HL-60 (cell line): Measurements from ENCODE around the gene KLHL25.

Experiments used
- DNase-seq, 2 experiments: peaks; one replicate each; pipeline ENCODE4 v3.0.0-alpha.2; 2010 to 2020; ENCODE audit warnings: low read depth in 1 of 2, low spot score in 1 of 2
- H3K27ac ChIP-seq: fragments of 250-450 bp; sonication (Bioruptor Pico); replicated peaks from 2 replicates; pipeline ENCODE4 v1.5.1; 2020; ENCODE audit warnings: mild to moderate bottlenecking, moderate library complexity
- H3K27me3 ChIP-seq: fragments of 250-450 bp; sonication (Bioruptor Pico); 2 replicates; pipeline ENCODE4 v1.5.1; 2021; ENCODE audit warnings: mild to moderate bottlenecking, moderate library complexity; ENCODE audit not compliant: insufficient read depth, poor library complexity, severe bottlenecking
- H3K4me3 ChIP-seq: replicated peaks from 2 replicates; pipeline ENCODE4 v1.5.1; 2011; ENCODE audit warnings: mild to moderate bottlenecking, control low read depth, low read length; ENCODE audit not compliant: insufficient read depth
- CTCF ChIP-seq: IDR thresholded peaks from one replicate; pipeline ENCODE4 v1.5.1; 2011; ENCODE audit warnings: low read length, control low read depth, inconsistent platforms; ENCODE audit not compliant: insufficient read depth
- GABPA ChIP-seq: IDR thresholded peaks from 2 replicates; pipeline ENCODE4 v1.6.1; 2012; ENCODE audit warnings: low read depth
- POLR2AphosphoS5 ChIP-seq: IDR thresholded peaks from 2 replicates; pipeline ENCODE4 v1.6.1; 2012; ENCODE audit warnings: low read depth
- SPI1 ChIP-seq: IDR thresholded peaks from 2 replicates; pipeline ENCODE4 v1.6.1; 2012; ENCODE audit warnings: low read depth, mild to moderate bottlenecking, borderline replicate concordance
- TF ChIP-seq, protein P1 (sequence below): IDR thresholded peaks from 2 replicates; pipeline ENCODE4 v1.6.1; 2012; ENCODE audit warnings: low read depth; ENCODE audit not compliant: insufficient replicate concordance

KLHL25 gene

DNA sequence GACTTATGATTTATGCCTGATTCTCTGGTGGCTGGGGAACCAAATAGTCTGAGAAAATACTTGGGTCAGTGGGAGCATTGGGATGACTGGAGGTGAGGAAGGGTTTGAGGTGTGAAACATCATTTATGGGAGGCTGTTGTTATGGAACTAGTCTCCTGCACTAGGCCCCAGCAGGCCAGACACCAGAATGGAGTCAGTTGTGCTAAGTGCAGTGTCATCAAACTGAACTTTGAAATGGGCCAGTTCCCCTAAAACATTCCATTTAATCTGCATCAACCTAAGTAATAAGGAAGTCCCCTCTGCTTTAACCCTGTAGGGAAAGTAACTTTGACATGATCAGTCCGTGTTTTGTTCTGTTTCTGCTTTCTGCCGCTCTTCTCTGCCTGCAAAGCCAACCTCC lies 44.9 kb upstream of the KLHL25 start:
- Histone ChIP-seq H3K27ac (no peak overlapping the region), H3K27me3 (no peaks in the 10 kb centered on the region), H3K4me3 (no peak overlapping the region)
- TF ChIP-seq POLR2AphosphoS5: no peak
- TF ChIP-seq SPI1: no peak
- TF ChIP-seq, protein P1, sequence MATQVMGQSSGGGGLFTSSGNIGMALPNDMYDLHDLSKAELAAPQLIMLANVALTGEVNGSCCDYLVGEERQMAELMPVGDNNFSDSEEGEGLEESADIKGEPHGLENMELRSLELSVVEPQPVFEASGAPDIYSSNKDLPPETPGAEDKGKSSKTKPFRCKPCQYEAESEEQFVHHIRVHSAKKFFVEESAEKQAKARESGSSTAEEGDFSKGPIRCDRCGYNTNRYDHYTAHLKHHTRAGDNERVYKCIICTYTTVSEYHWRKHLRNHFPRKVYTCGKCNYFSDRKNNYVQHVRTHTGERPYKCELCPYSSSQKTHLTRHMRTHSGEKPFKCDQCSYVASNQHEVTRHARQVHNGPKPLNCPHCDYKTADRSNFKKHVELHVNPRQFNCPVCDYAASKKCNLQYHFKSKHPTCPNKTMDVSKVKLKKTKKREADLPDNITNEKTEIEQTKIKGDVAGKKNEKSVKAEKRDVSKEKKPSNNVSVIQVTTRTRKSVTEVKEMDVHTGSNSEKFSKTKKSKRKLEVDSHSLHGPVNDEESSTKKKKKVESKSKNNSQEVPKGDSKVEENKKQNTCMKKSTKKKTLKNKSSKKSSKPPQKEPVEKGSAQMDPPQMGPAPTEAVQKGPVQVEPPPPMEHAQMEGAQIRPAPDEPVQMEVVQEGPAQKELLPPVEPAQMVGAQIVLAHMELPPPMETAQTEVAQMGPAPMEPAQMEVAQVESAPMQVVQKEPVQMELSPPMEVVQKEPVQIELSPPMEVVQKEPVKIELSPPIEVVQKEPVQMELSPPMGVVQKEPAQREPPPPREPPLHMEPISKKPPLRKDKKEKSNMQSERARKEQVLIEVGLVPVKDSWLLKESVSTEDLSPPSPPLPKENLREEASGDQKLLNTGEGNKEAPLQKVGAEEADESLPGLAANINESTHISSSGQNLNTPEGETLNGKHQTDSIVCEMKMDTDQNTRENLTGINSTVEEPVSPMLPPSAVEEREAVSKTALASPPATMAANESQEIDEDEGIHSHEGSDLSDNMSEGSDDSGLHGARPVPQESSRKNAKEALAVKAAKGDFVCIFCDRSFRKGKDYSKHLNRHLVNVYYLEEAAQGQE: no peak
- TF ChIP-seq CTCF: no peak
- no peak for DNase-seq

- no peak for TF ChIP-seq GABPA
- no peak for TF ChIP-seq POLR2AphosphoS5
- TF ChIP-seq, protein P1: no peak
- no peak for TF ChIP-seq CTCF
- no peak for TF ChIP-seq SPI1
These were observed 43.9 kb upstream of the KLHL25 start for GRCh38 chr15:85838655-85839054.

DNA sequence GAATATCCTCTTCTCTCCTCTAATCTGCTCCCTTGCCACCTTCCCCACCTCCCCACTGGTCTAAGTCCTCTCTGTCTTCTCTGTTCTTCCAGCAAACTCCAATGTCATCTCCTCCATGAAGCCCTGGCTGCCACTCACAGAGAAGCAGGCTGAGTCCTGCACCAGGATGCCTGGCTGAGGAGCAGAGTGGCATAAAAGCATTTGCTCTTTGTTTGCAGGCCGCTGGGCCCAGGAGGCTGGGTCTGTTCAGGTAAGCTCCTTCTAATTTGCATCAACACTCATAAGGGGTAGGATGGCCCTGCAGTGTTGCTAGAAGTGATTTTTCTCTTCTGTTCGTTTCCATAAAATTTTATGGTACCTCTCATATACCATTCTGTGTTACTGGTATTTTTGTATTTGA lies 43.2 kb upstream of the KLHL25 start:
- no peaks in the 10 kb centered on the region for H3K27me3 ChIP-seq
- H3K27ac ChIP-seq: no peak overlapping the region
- no peak overlapping the region for H3K4me3 ChIP-seq
- DNase-seq: no peak
- TF ChIP-seq POLR2AphosphoS5 (no peak), GABPA (no peak), CTCF (no peak)
- TF ChIP-seq, protein P1: no peak

More at GRCh38 chr15:85838655-85839054, 43.9 kb upstream of the KLHL25 start:
- no peak overlapping the region for H3K27ac ChIP-seq
- no peak for DNase-seq
- no peak overlapping the region for H3K4me3 ChIP-seq
- H3K27me3 ChIP-seq: no peaks in the 10 kb centered on the region
